PFSK-1 (cell line): Measurements from ENCODE around the gene PBX4.

ENCODE experiments used
- FOXP2 ChIP-seq: optimal IDR thresholded peaks from 2 replicates; pipeline ENCODE3; 2011; ENCODE audit warnings: borderline replicate concordance, control low read depth, inconsistent platforms; ENCODE audit not compliant: insufficient read depth; ENCODE audit errors: extremely low read length, extremely low read depth
- POLR2AphosphoS5 ChIP-seq: IDR thresholded peaks from 2 replicates; pipeline ENCODE4 v1.6.1; 2012; ENCODE audit warnings: low read depth, mild to moderate bottlenecking, control low read depth, low read length, moderate library complexity
- SIN3A ChIP-seq: IDR thresholded peaks from 2 replicates; pipeline ENCODE4 v1.6.1; 2012; ENCODE audit warnings: mild to moderate bottlenecking, low read length, moderate library complexity, borderline replicate concordance; ENCODE audit not compliant: insufficient read depth
- TAF1 ChIP-seq: IDR thresholded peaks from 2 replicates; pipeline ENCODE4 v1.6.1; 2012; ENCODE audit warnings: low read length, control low read depth, borderline replicate concordance; ENCODE audit not compliant: insufficient read depth
- TF ChIP-seq, protein P1 (sequence below), 2 experiments: IDR thresholded peaks; 2 replicates each; pipeline versions ENCODE4 v1.6.1 to v1.8.0; 2011 to 2012; ENCODE audit warnings: low read depth in 2 of 2, low read length in 2 of 2, control low read depth in 1 of 2, inconsistent platforms in 1 of 2, mild to moderate bottlenecking in 1 of 2, moderate library complexity in 1 of 2; ENCODE audit not compliant: insufficient read depth in 1 of 2

PBX4 gene

DNA sequence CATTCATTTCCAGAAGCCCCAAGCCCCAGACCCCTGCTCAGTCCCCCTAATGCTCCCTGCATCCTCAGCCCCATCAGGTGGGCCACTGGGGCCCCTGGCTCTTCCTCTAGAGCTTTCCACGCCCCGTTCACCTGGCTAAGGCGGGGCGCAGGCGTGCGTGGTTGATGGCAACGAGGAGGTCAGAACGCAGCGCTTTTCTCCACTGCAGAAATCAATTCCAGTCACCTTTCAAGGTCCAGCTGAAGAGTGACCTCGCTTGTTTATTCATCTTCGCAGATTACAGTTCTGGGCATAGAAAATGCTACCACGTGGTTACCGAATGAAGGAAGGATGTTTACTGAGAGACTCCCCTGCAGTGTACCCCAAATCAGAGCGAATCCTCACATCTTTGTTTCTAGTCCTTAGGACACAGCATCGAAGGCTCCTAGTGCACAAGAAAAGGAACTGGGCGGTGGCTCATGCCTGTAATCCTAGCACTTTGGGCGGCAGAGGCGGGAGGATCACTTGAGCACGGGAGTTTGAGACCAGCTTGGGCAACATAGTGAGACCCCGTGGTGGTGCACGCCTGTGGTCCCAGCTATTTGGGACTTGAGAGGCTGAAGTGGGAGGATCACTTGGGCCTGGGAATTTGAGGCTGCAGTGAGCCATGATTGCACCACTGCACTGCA is 828 bp upstream of the PBX4 start:
- TF ChIP-seq POLR2AphosphoS5 (no peak), FOXP2 (no peak), TAF1 (no peak)
- TF ChIP-seq, protein P1, sequence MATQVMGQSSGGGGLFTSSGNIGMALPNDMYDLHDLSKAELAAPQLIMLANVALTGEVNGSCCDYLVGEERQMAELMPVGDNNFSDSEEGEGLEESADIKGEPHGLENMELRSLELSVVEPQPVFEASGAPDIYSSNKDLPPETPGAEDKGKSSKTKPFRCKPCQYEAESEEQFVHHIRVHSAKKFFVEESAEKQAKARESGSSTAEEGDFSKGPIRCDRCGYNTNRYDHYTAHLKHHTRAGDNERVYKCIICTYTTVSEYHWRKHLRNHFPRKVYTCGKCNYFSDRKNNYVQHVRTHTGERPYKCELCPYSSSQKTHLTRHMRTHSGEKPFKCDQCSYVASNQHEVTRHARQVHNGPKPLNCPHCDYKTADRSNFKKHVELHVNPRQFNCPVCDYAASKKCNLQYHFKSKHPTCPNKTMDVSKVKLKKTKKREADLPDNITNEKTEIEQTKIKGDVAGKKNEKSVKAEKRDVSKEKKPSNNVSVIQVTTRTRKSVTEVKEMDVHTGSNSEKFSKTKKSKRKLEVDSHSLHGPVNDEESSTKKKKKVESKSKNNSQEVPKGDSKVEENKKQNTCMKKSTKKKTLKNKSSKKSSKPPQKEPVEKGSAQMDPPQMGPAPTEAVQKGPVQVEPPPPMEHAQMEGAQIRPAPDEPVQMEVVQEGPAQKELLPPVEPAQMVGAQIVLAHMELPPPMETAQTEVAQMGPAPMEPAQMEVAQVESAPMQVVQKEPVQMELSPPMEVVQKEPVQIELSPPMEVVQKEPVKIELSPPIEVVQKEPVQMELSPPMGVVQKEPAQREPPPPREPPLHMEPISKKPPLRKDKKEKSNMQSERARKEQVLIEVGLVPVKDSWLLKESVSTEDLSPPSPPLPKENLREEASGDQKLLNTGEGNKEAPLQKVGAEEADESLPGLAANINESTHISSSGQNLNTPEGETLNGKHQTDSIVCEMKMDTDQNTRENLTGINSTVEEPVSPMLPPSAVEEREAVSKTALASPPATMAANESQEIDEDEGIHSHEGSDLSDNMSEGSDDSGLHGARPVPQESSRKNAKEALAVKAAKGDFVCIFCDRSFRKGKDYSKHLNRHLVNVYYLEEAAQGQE (IDR thresholded peaks at IDR 0.05; ENCODE audit: insufficient read depth in 1 of 2, low read depth in 2 of 2, low read length in 2 of 2), result no peak

DNA sequence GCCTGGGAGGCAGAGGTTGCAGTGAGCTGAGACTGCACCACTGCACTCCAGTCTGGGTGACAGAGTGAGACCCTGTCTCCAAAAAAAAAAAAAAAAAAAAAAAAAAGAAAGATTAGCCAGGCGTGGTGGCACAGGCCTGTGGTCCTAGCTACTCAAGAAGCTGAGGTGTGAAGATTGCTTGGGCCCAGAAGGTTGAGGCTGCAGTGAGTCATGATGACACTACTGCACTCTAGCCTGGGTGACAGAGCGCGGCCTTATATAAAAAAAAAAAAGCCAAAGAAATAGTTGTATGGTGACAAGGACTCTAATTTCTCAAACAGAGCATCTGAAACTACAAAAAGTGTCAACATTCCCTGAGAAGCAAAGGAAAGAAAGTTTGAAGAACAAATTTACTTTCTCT is 3.4 kb downstream of the PBX4 start:
- no peak for TF ChIP-seq SIN3A
- no peak for TF ChIP-seq FOXP2
- TF ChIP-seq, protein P1 (IDR thresholded peaks at IDR 0.05; ENCODE audit: insufficient read depth in 1 of 2, low read depth in 2 of 2, low read length in 2 of 2), result no peak
- TF ChIP-seq POLR2AphosphoS5, result no peak
- no peak for TF ChIP-seq TAF1

DNA sequence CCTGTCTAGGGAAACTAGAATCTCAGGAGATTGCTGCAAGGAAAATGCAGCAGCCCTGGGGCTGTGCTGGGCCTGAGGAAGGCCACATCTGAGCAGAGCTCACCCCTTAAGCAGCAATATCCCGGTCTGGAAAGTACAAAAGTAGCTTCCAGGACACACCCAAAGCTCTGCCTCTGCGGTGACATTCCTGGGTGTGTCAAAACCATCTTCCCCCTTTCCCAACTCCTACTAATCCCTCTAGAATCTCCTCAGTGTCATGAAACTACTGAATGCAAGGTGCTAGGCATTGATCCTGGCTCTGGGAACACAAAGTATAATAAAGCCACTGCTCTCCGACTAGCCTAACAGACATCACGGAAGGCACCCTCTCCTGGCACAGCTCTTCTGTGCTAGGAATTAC is 5.0 kb downstream of the PBX4 start:
- TF ChIP-seq TAF1 (no peak), FOXP2 (no peak), SIN3A (no peak), POLR2AphosphoS5 (no peak)
- TF ChIP-seq, protein P1 (IDR thresholded peaks at IDR 0.05; ENCODE audit: insufficient read depth in 1 of 2, low read depth in 2 of 2, low read length in 2 of 2), result no peak

DNA sequence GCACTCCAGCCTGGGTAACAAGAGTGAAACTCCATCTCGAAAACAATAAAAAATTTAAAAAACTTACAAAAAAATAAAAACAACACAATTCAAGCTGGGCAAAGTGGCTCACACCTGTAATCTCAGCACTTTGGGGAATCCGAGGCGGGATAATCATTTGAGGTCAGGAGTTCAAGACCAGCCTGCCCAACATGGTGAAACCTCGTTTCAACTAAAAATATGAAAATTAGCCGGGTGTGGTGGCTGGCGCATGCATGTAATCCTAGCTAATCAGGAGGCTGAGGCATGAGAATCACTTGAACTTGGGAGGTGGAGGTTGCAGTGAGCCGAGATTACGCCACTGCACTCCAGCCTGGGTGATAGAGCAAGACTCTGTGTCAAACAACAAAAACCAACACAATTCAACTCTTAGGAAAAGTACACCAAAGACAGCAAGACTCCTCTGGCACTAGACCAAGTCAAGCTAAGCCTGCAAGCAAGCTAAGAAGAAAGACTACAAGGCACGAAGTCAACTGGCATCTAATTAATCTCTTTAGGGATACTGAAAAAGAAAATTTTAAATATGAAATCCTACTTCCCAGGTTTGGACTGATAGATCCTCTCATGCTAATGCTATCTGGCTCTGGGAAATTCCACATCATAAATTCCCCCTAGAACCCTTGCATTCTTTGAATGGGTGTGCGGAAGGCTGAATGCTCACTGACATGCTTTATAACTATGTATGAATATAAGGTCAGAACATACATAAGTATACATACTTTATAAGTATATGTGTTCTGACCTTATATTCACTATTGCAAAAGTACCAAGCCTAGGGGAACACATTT is 7.9 kb downstream of the PBX4 start:
- no peak for TF ChIP-seq TAF1
- TF ChIP-seq, protein P1 (IDR thresholded peaks at IDR 0.05; ENCODE audit: insufficient read depth in 1 of 2, low read depth in 2 of 2, low read length in 2 of 2), result no peak
- no peak for TF ChIP-seq FOXP2
- TF ChIP-seq POLR2AphosphoS5, result no peak
- TF ChIP-seq SIN3A, result no peak
